ENCODE data around the gene PRR30.
"Not testable (repeated sequence)": the region's sequence is repeated elsewhere in the genome, so short reads cannot be mapped to it uniquely, and the experiment has no call there.

The PRR30 gene

GRCh38 chr2:27128668-27129571 lies 10.3 kb downstream of the PRR30 start:
- DNase-seq (ENCODE audit: low read depth) = no peak

GRCh38 chr2:27127883-27128667 lies 11.1 kb downstream of the PRR30 start:
- no peak for DNase-seq (ENCODE audit: low read depth)

- DNase-seq (ENCODE audit: low read depth) = no peak
These were observed 12.9 kb downstream of the PRR30 start for GRCh38 chr2:27126252-27126710.

GRCh38 chr2:27125104-27125503 lies 14.1 kb downstream of the PRR30 start:
- no peak for DNase-seq (ENCODE audit: low read depth)

GRCh38 chr2:27123302-27124150 lies 15.7 kb downstream of the PRR30 start, which contains the start of gene ABHD1:
ABHD1 (plus strand) TSS chr2:27123815; CDS start chr2:27123949, 134 bp downstream.
- no peak for DNase-seq (ENCODE audit: low read depth)

GRCh38 chr2:27122791-27123190 lies 16.4 kb downstream of the PRR30 start:
- DNase-seq (ENCODE audit: low read depth) = no peak

GRCh38 chr2:27121906-27122305 lies 17.3 kb downstream of the PRR30 start:
- no peak for DNase-seq (ENCODE audit: low read depth)

- not testable (repeated sequence) for DNase-seq (ENCODE audit: low read depth)
These were observed 19.9 kb downstream of the PRR30 start for GRCh38 chr2:27119330-27119670.

- DNase-seq (ENCODE audit: low read depth) = no peak
These were observed 20.5 kb downstream of the PRR30 start, which contains the start of gene CGREF1 for GRCh38 chr2:27118525-27119329. CGREF1 (minus strand) TSS chr2:27119128; CDS start chr2:27104366, 14,762 bp downstream.

- no peak for DNase-seq (ENCODE audit: low read depth)
These were observed 21.1 kb downstream of the PRR30 start for GRCh38 chr2:27117995-27118524.

- DNase-seq (ENCODE audit: low read depth) = no peak
These were observed 23.7 kb downstream of the PRR30 start for GRCh38 chr2:27115519-27115918.

GRCh38 chr2:27111392-27112078 lies 27.7 kb downstream of the PRR30 start:
- not testable (repeated sequence) for DNase-seq (ENCODE audit: low read depth)

GRCh38 chr2:27110603-27111352 lies 28.4 kb downstream of the PRR30 start:
- not testable (repeated sequence) for DNase-seq (ENCODE audit: low read depth)

- DNase-seq (ENCODE audit: low read depth) = no peak
These were observed 30.1 kb downstream of the PRR30 start for GRCh38 chr2:27109083-27109482.

- DNase-seq (ENCODE audit: low read depth) = no peak
These were observed 31.0 kb downstream of the PRR30 start for GRCh38 chr2:27108221-27108620.

- no peak for DNase-seq (ENCODE audit: low read depth)
These were observed 33.2 kb downstream of the PRR30 start for GRCh38 chr2:27105981-27106380.

GRCh38 chr2:27102329-27102728 lies 36.9 kb downstream of the PRR30 start:
- no peak for DNase-seq (ENCODE audit: low read depth)

- no peak for DNase-seq (ENCODE audit: low read depth)
These were observed 39.2 kb downstream of the PRR30 start for GRCh38 chr2:27100036-27100435.

- DNase-seq (ENCODE audit: low read depth) = no peak
These were observed 39.8 kb downstream of the PRR30 start for GRCh38 chr2:27099334-27099955.

Data from HS-27A (cell line).